RWPE1 (cell line): Measurements from ENCODE around the gene SH3RF1.

ENCODE experiments used
- CTCF ChIA-PET: fragments of 350-600 bp; sonication (Branson Sonifier 250); formaldehyde crosslinking; extraction: SDS; loops from one replicate; lab custom pipeline; 2021; lab: Yijun Ruan, JAX
- POLR2A ChIA-PET: fragments of 400-600 bp; formaldehyde crosslinking; extraction: SDS; loops from one replicate; lab custom pipeline; 2020; ENCODE audit warnings: antibody characterized with exemption; ENCODE audit not compliant: low non-redundant PET; lab: Yijun Ruan, JAX
- DNase-seq: peaks from one replicate; pipeline ENCODE4 v3.0.0; 2012; ENCODE audit warnings: low spot score
- H3K27ac ChIP-seq: fragments of 450-650 bp; 2 replicates; pipeline ENCODE4 v1.5.1; 2017
- TF ChIP-seq, protein P1 (sequence below): fragments of 450-650 bp; conservative IDR thresholded peaks from 2 replicates; pipeline ENCODE4 v1.5.1; 2017; ENCODE audit warnings: low read depth, mild to moderate bottlenecking

The SH3RF1 gene

GRCh38 chr4:169084954-169085353 lies 185.8 kb downstream of the SH3RF1 start:
- CTCF ChIA-PET: interaction anchor here (1.2 kb wide), 1 partner anchor 198 kb away, joined by 6 read pairs; no protein-coding TSS in a partner anchor
- TF ChIP-seq, protein P1, sequence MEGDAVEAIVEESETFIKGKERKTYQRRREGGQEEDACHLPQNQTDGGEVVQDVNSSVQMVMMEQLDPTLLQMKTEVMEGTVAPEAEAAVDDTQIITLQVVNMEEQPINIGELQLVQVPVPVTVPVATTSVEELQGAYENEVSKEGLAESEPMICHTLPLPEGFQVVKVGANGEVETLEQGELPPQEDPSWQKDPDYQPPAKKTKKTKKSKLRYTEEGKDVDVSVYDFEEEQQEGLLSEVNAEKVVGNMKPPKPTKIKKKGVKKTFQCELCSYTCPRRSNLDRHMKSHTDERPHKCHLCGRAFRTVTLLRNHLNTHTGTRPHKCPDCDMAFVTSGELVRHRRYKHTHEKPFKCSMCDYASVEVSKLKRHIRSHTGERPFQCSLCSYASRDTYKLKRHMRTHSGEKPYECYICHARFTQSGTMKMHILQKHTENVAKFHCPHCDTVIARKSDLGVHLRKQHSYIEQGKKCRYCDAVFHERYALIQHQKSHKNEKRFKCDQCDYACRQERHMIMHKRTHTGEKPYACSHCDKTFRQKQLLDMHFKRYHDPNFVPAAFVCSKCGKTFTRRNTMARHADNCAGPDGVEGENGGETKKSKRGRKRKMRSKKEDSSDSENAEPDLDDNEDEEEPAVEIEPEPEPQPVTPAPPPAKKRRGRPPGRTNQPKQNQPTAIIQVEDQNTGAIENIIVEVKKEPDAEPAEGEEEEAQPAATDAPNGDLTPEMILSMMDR: no peak
- DNase-seq: no peak
- no peak overlapping the region for H3K27ac ChIP-seq
- POLR2A ChIA-PET: no interaction called here

DNA sequence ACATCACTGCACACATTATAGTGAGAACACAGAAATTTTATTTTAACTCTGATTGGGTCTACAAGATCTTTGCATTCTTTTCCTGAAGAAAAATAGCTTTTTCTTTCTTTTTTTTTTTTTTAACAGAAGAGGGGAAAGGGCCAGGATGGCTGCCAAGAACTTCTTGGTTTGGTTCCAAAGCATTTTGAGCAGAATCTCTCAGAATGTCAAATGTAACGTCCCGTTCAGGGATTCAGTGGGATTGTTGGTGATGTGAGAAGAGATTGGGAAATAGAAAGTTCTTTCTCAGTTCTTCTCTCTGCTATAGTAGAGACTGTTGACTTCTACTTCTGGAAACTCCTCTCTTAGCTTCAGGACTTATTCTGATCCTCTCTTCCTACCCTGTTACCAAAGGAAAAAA lies 189.8 kb downstream of the SH3RF1 start:
- no peak overlapping the region for H3K27ac ChIP-seq
- TF ChIP-seq, protein P1: no peak
- no peak for DNase-seq
- CTCF ChIA-PET: no interaction called here
- POLR2A ChIA-PET: no interaction called here

GRCh38 chr4:169079942-169080827 lies 190.6 kb downstream of the SH3RF1 start:
- TF ChIP-seq, protein P1: no peak
- DNase-seq: no peak

GRCh38 chr4:169074117-169074516 lies 196.6 kb downstream of the SH3RF1 start:
- no peak for DNase-seq
- ChIA-PET CTCF (no interaction called here), POLR2A (no interaction called here)
- H3K27ac ChIP-seq: no peak overlapping the region
- TF ChIP-seq, protein P1: no peak

More at GRCh38 chr4:169079942-169080827, 190.6 kb downstream of the SH3RF1 start:
- ChIA-PET POLR2A (no interaction called here), CTCF (no interaction called here)
- H3K27ac ChIP-seq: peak overlapping the region; percentile 55

- CTCF ChIA-PET: interaction anchor here (0.5 to 0.6 kb wide), 2 partner anchors 587 to 868 kb away, joined by 3 read pairs; no protein-coding TSS in a partner anchor
- POLR2A ChIA-PET: no interaction called here
- DNase-seq: no peak
Measured at GRCh38 chr4:169071747-169072146, 199.0 kb downstream of the SH3RF1 start.

GRCh38 chr4:169070895-169071218 lies 199.9 kb downstream of the SH3RF1 start:
- H3K27ac ChIP-seq: peak overlapping the region; percentile 84
- peak; percentile 73 for DNase-seq
- ChIA-PET POLR2A (no interaction called here), CTCF (interaction anchor here (1.0 kb wide), 1 partner anchor 45 kb away, joined by 3 read pairs; no protein-coding TSS in a partner anchor)
- TF ChIP-seq, protein P1: no peak

More at GRCh38 chr4:169071747-169072146, 199.0 kb downstream of the SH3RF1 start:
- peak overlapping the region; percentile 84; the same call in 1 of the 2 replicates for H3K27ac ChIP-seq
- TF ChIP-seq, protein P1: no peak
